ENCODE results near the gene CD177.
"Not testable (repeated sequence)": the region's sequence is repeated elsewhere in the genome, so short reads cannot be mapped to it uniquely, and the experiment has no call there.

CD177 gene

GRCh38 chr19:43353606-43354304 is at the start of gene CD177:
Gene CD177 (plus strand): TSS chr19:43353686. CDS start chr19:43353715, 29 bp downstream.
- peak; percentile 69 for DNase-seq

- peak; percentile 23 for DNase-seq
Observed at GRCh38 chr19:43305642-43306041, 47.8 kb upstream of the CD177 start.

- no peak for DNase-seq
Observed at GRCh38 chr19:43306097-43306496, 47.4 kb upstream of the CD177 start.

- no peak for DNase-seq
Observed at GRCh38 chr19:43308244-43308815, 45.2 kb upstream of the CD177 start.

GRCh38 chr19:43309466-43309865 is 44.0 kb upstream of the CD177 start:
- DNase-seq = no peak

- DNase-seq = no peak
Observed at GRCh38 chr19:43310221-43310620, 43.3 kb upstream of the CD177 start.

- no peak for DNase-seq
Observed at GRCh38 chr19:43311256-43311655, 42.2 kb upstream of the CD177 start.

GRCh38 chr19:43311706-43312105 is 41.8 kb upstream of the CD177 start:
- no peak for DNase-seq

- DNase-seq = no peak
Observed at GRCh38 chr19:43313711-43314495, 39.6 kb upstream of the CD177 start.

- no peak for DNase-seq
Observed at GRCh38 chr19:43315851-43316250, 37.6 kb upstream of the CD177 start.

- DNase-seq = no peak
Observed at GRCh38 chr19:43316591-43317319, 36.7 kb upstream of the CD177 start.

- DNase-seq = no peak
Observed at GRCh38 chr19:43318203-43318602, 35.3 kb upstream of the CD177 start.

- DNase-seq = no peak
Observed at GRCh38 chr19:43318796-43319314, 34.6 kb upstream of the CD177 start.

GRCh38 chr19:43320546-43320945 is 32.9 kb upstream of the CD177 start:
- DNase-seq = no peak

GRCh38 chr19:43326761-43327160 is 26.7 kb upstream of the CD177 start:
- not testable (repeated sequence) for DNase-seq

GRCh38 chr19:43328561-43328960 is 24.9 kb upstream of the CD177 start:
- not testable (repeated sequence) for DNase-seq

GRCh38 chr19:43329049-43329448 is 24.4 kb upstream of the CD177 start:
- DNase-seq = not testable (repeated sequence)

GRCh38 chr19:43329989-43330388 is 23.5 kb upstream of the CD177 start:
- DNase-seq = no peak

- no peak for DNase-seq
Observed at GRCh38 chr19:43330726-43331434, 22.6 kb upstream of the CD177 start.

- peak; percentile 28 for DNase-seq
Observed at GRCh38 chr19:43331435-43332010, 22.0 kb upstream of the CD177 start.

GRCh38 chr19:43332058-43332922 is 21.2 kb upstream of the CD177 start:
- no peak for DNase-seq

Measured in NCI-H69 (cell line).